HG03520 (cell line): ENCODE measurements around the gene SCP2.
"Not testable (repeated sequence)": the region's sequence is repeated elsewhere in the genome, so short reads cannot be mapped to it uniquely, and the experiment has no call there.

Experiments used
- ATAC-seq: cut with Tn5 transposase; IDR thresholded peaks from one replicate; pipeline ENCODE4 v1.9.1; 2021; ENCODE audit warnings: mild to moderate bottlenecking, moderate library complexity; ENCODE audit not compliant: unreplicated experiment

The SCP2 gene

GRCh38 chr1:52916241-52916975 is 10.7 kb upstream of the SCP2 start:
- no peak for ATAC-seq

DNA sequence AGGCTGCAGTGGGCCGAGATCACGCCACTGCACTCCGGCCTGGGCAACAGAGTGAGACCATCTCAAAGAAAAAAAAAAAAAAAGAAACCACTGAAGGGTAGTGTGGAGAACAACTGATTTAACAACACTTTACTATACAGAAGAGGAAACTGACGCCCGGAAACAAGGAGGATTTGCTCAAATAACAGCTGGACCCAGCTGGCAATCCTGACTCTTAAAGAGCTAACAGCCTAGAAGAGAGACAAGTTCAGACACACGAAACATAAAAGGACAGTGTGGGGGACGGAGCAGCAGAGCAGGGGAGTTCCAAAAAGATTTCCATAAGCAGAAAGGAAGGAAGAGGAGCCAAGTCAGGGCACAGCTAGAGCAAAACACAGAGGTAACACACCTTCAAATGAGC is 9.9 kb upstream of the SCP2 start:
- no peak for ATAC-seq

- ATAC-seq, result no peak
Observed at GRCh38 chr1:52917581-52917980, 9.5 kb upstream of the SCP2 start.

GRCh38 chr1:52918201-52918600 is 8.9 kb upstream of the SCP2 start:
- no peak for ATAC-seq

DNA sequence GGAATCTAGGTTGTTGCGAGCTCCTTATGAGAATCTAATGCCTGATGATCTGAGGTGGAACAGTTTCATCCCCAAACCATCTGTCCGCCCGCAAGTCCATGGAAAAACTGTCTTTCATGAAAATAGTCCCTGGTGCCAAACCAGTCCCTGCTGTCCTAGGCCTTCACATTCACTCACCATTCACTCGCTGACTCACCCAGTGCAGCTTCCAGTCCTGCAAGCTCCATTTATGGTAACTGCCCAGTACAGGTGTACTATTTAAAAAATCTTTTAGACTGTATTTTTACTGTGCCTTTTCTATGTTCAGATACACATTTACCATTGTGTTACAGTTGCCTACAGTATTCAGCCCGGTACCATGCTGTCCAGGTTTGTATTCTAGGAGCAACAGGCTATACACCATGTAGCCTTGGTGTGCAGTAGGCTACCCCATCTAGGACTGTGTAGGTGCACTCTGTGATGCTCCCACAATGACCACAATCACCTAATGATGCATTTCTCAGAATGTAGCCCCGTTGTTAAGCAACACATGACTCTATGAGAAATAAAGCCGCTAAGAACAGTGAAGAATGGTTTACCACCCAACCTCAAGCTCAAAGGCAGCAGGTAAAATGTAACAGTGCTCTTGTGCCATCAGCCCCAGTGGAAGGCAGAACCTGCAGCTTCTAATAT is 7.9 kb upstream of the SCP2 start:
- ATAC-seq, result no peak

- no peak for ATAC-seq
Observed at GRCh38 chr1:52919723-52920483, 7.2 kb upstream of the SCP2 start.

- no peak for ATAC-seq
Observed at GRCh38 chr1:52920791-52921291, 6.2 kb upstream of the SCP2 start.

GRCh38 chr1:52925571-52926005 is 1.5 kb upstream of the SCP2 start:
- no peak for ATAC-seq

GRCh38 chr1:52926864-52927211 is 238 bp upstream of the SCP2 start:
- no peak for ATAC-seq

- ATAC-seq, result no peak
Observed at GRCh38 chr1:52928015-52928404, 934 bp downstream of the SCP2 start.

- no peak for ATAC-seq
Observed at GRCh38 chr1:52929019-52929418, 1.9 kb downstream of the SCP2 start.

- ATAC-seq, result no peak
Observed at GRCh38 chr1:52937433-52938182, 10.5 kb downstream of the SCP2 start.

- no peak for ATAC-seq
Observed at GRCh38 chr1:52938183-52938451, 11.0 kb downstream of the SCP2 start.

- no peak for ATAC-seq
Observed at GRCh38 chr1:52943876-52944416, 16.9 kb downstream of the SCP2 start.

DNA sequence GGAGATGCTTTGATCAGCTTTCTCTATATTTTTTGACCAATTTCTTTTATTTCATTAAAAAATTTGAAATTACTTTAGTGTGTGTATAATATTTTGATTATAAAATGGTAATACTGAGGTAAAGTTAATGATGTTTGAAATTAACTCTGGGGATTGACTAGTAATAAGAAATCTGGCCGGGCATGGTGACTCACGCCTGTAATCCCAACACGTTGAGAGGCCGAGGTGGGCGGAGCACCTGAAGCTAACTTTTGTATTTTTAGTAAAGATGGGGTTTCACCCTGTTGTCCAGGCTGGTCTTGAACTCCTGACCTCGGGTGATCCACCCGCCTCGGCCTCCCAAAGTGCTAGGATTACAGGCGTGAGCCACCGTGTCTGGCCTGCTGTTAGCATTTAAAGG is 17.5 kb downstream of the SCP2 start:
- ATAC-seq, result no peak

GRCh38 chr1:52947490-52947889 is 20.4 kb downstream of the SCP2 start:
- no peak for ATAC-seq

DNA sequence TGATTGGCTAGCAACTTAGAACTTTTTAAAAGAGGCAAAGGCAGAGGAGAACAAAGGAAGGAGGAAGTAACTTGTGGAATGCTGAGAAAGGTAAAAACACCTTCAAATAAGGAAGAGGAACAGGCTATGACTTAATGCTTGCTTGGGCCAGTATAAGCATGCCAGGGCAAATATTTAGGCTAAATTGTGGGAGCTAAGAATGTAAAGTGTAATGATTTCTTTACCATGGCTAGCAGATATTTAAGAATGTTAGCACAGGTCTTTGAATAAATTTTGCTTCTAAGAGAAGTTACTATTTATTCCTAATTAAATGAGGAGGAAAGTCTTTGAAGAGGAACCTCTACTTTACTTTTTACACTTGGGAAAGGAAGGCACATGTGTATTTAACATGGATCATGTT is 22.5 kb downstream of the SCP2 start:
- ATAC-seq, result not testable (repeated sequence)

GRCh38 chr1:52952112-52952511 is 25.0 kb downstream of the SCP2 start:
- no peak for ATAC-seq

GRCh38 chr1:52955129-52955970 is 28.3 kb downstream of the SCP2 start:
- ATAC-seq, result no peak

DNA sequence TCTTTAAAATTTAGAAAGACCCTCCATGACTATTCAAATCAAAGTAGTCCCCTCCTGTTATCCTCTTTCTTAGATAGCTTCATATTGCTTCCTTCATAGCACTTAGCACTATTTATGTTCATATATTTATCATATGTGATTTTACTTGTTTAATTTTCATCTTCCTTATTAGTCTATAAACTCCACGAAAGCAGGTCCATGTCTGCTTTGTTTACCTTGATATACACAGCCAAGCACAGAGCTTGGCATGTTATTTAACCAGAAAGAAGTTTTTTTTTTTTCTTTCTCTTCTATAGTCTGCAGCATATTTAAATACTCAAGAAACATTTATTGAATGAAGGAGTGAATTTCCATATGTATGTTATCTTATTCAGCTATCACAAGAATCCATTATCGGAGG is 36.0 kb downstream of the SCP2 start:
- no peak for ATAC-seq
